Measurements from ENCODE around the gene PIK3C2G. TPM values are rescaled to one million over a fixed set of nuclear protein-coding genes. Genes with fewer than 3 reads are reported as not detected.

Gene PIK3C2G
- total RNA-seq, 4 donors from 2014 or later = 0.30 TPM; not detected in 3

DNA sequence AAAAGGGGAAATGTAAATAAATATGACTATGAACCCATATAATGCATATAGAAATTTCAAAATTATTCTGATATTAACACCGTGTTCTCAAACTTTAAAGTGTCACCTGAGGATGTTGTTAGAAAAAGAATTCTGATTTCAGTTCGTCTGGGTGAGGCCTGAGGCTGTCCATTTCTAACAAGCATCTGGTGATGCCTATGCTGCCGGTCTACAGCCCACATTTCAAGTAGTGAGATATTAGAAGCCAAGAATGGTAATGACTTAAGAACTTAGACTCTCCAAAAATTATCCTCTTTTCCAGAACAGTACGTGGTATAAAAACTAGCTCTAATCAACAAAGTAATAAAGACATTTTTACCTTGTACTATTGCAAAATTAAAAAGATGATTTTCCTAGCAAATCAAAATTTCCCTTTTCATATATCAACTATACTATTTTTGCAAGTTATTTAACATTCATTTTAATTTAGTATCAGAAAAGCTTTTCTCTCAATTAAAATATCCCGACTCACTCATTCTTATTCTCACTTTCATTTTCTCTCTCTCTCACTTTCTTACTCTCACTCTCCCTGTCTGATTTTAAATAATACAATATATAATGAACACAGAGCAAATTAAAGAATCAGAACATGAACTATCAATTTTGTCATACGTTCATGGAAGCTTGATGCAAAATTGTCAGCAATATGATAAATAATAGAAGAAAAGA lies 35.0 kb downstream of the PIK3C2G start:
- H3K4me3 ChIP-seq = peak overlapping the region in 1 of 4 donors; percentile 14
- H3K4me1 ChIP-seq = no peaks in the 10 kb centered on the region
- no peaks in the 10 kb centered on the region for H3K36me3 ChIP-seq
- WGBS, 2 donors = 65 to 66% methylated on average over 6 of the region's 6 CpGs
- TF ChIP-seq, protein P1, sequence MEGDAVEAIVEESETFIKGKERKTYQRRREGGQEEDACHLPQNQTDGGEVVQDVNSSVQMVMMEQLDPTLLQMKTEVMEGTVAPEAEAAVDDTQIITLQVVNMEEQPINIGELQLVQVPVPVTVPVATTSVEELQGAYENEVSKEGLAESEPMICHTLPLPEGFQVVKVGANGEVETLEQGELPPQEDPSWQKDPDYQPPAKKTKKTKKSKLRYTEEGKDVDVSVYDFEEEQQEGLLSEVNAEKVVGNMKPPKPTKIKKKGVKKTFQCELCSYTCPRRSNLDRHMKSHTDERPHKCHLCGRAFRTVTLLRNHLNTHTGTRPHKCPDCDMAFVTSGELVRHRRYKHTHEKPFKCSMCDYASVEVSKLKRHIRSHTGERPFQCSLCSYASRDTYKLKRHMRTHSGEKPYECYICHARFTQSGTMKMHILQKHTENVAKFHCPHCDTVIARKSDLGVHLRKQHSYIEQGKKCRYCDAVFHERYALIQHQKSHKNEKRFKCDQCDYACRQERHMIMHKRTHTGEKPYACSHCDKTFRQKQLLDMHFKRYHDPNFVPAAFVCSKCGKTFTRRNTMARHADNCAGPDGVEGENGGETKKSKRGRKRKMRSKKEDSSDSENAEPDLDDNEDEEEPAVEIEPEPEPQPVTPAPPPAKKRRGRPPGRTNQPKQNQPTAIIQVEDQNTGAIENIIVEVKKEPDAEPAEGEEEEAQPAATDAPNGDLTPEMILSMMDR (IDR thresholded peaks at IDR 0.05) = no peak
- TF ChIP-seq POLR2A (IDR thresholded peaks at IDR 0.05) (no peak), EP300 (IDR thresholded peaks at IDR 0.05) (no peak)
- H3K9me3 ChIP-seq = peaks cover 0 to 9% (median 1%) of the 10 kb centered on the region in 4 donors
- H3K27me3 ChIP-seq = no peaks in the 10 kb centered on the region
- no peak overlapping the region for H3K27ac ChIP-seq
- no peak for DNase-seq (ENCODE audit: low spot score in 2 of 2)

DNA sequence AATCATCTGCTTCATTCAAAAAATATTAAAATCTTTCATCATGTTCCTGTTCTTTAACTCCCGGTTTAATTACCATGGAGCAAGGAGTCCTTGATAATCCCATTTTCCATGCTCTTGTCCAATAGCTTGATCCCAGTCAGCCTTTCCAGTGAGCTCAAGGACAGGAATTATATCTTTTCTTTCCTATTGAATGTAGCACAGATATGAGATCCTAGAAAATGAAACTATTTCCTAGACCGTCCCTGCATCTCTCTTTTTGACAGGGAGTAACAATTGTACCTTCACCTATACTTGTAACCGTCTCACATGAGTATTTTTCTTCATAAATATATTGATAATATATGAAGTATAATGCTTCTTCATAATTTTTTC lies 35.6 kb downstream of the PIK3C2G start:
- Histone ChIP-seq H3K36me3 (no peaks in the 10 kb centered on the region), H3K9me3 (peaks cover 0 to 14% (median 1%) of the 10 kb centered on the region in 4 donors), H3K4me3 (peak overlapping the region in 1 of 4 donors; percentile 14), H3K27ac (no peak overlapping the region), H3K27me3 (no peaks in the 10 kb centered on the region), H3K4me1 (no peaks in the 10 kb centered on the region)
- TF ChIP-seq, protein P1 (IDR thresholded peaks at IDR 0.05) = no peak
- no peak for TF ChIP-seq POLR2A (IDR thresholded peaks at IDR 0.05)
- TF ChIP-seq EP300 (IDR thresholded peaks at IDR 0.05) = no peak
- WGBS, 2 donors = 76 to 77% methylated on average over 3 of the region's 3 CpGs
- no peak for DNase-seq (ENCODE audit: low spot score in 2 of 2)

DNA sequence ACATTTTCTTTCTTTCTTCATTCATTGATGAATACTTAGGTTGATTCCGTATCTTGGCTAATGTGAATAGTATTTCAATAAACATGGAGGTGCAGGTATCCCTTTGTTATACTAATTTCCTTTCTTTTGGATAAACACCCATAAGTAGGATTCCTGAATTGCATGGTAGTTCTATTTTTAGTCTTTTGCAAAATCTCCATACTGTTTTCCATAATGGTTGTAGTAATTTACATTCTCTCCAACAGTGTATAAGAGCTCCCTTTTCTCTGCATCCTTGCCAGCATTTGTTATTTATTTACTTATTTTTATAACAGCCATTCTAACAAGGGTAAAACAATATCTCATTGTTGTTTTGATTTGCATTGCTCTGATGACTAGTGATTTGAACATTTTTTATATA lies 36.6 kb downstream of the PIK3C2G start:
- no peaks in the 10 kb centered on the region for H3K4me1 ChIP-seq
- no peak overlapping the region for H3K27ac ChIP-seq
- no peaks in the 10 kb centered on the region for H3K27me3 ChIP-seq
- no peaks in the 10 kb centered on the region for H3K36me3 ChIP-seq
- 88 to 95% methylated on average over 1 of the region's 1 CpG for WGBS, 2 donors
- DNase-seq (ENCODE audit: low spot score in 2 of 2) = no peak
- TF ChIP-seq, protein P1 (IDR thresholded peaks at IDR 0.05) = no peak
- TF ChIP-seq EP300 (IDR thresholded peaks at IDR 0.05) (no peak), POLR2A (IDR thresholded peaks at IDR 0.05) (no peak)
- no peak overlapping the region for H3K4me3 ChIP-seq
- peaks cover 0 to 21% (median 1%) of the 10 kb centered on the region in 4 donors for H3K9me3 ChIP-seq

DNA sequence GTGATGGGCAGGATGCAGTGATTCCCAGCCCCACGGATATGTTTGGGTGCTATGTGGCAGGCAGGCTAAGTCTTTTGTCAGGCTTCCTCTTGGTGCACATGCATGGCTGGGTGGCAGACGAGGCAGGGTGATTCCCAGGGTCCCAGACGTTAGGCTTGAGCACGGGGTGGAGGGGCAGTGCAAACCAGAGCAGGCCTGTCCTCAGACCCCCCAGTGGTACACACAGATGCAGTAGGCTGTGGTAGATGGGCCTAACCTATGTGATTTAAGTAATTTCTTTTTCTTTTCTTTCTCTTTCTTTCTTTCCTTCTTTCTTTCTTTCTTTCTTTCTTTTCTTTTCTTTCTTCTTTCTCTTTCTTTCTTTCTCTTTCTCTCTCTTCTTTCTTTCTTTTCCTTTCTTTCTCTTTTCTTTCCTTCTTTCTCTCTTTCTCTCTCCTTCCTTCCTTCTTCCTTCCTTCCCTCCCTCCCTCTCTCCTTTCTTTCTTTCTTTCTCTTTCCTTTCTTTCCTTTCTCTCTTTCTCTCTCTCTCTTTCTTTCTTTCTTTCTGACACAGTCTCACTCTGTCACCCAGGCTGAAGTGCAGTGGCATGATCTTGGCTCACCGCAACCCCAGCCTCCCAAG lies 41.6 kb downstream of the PIK3C2G start:
- Histone ChIP-seq H3K4me3 (no peak overlapping the region), H3K27ac (no peak overlapping the region), H3K9me3 (peaks cover 0 to 21% (median 1%) of the 10 kb centered on the region in 4 donors), H3K4me1 (no peaks in the 10 kb centered on the region), H3K36me3 (no peaks in the 10 kb centered on the region), H3K27me3 (no peaks in the 10 kb centered on the region)
- TF ChIP-seq EP300 (IDR thresholded peaks at IDR 0.05) (no peak), POLR2A (IDR thresholded peaks at IDR 0.05) (no peak)
- TF ChIP-seq, protein P1 (IDR thresholded peaks at IDR 0.05) = no peak
- 91 to 99% methylated on average over 5 of the region's 5 CpGs for WGBS, 2 donors
- DNase-seq (ENCODE audit: low spot score in 2 of 2) = no peak

DNA sequence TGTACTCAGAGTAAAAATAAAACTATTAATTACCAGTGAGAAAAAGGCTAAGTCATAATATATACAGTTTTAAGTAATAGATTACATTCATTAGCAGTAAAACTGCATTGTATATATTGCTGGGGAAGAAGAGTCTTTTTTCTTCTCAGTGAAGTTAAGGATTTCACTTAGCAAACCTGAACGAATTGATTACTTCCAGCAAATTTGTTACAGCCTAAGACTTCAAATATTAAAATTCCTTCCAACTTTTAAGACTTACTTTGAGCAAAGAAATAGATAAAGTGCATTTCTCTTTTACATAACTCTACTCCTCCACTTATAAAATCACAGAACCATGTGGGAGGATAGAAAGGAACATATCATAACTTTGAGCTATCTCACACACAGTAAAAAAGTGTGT lies 43.3 kb downstream of the PIK3C2G start:
- 57% methylated on average over 1 of the region's 1 CpG for WGBS, 2 donors
- no peak for DNase-seq (ENCODE audit: low spot score in 2 of 2)
- no peak overlapping the region for H3K27ac ChIP-seq
- H3K4me3 ChIP-seq = no peak overlapping the region
- H3K36me3 ChIP-seq = no peaks in the 10 kb centered on the region
- TF ChIP-seq, protein P1 (IDR thresholded peaks at IDR 0.05) = no peak
- TF ChIP-seq POLR2A (IDR thresholded peaks at IDR 0.05) (no peak), EP300 (IDR thresholded peaks at IDR 0.05) (no peak)
- peaks cover 0 to 21% (median 1%) of the 10 kb centered on the region in 4 donors for H3K9me3 ChIP-seq
- no peaks in the 10 kb centered on the region for H3K4me1 ChIP-seq
- no peaks in the 10 kb centered on the region for H3K27me3 ChIP-seq

Data from tibial nerve (tissue), 4 donors.